ENCODE measurements around the gene CCSAP. TPM values are rescaled to one million over a fixed set of nuclear protein-coding genes. Genes with fewer than 3 reads are reported as not detected.

CCSAP gene
- total RNA-seq, 1 experiment from 2014 or later = 8.6 TPM

- H3K27ac Mint-ChIP-seq = no peak overlapping the region
- TF ChIP-seq MLX (CRISPR knock-in tag; IDR thresholded peaks at IDR 0.05) = no peak
- no peak for TF ChIP-seq CTCF (IDR thresholded peaks at IDR 0.05)
- no peak for TF ChIP-seq MXD4 (CRISPR knock-in tag; IDR thresholded peaks at IDR 0.05; ENCODE audit: borderline replicate concordance)
- ChIA-PET POLR2A (no interaction called here), CTCF (no interaction called here)
- no peaks in the 10 kb centered on the region for H3K4me1 Mint-ChIP-seq
- no peaks in the 10 kb centered on the region for H3K9me3 Mint-ChIP-seq
- no peak overlapping the region for H3K4me3 Mint-ChIP-seq
- peaks cover 17% of the 10 kb centered on the region for H3K36me3 Mint-ChIP-seq
- DNase-seq (ENCODE audit: low spot score) (no peak), ATAC-seq (no peak)
- H3K27me3 Mint-ChIP-seq (ENCODE audit: low read depth) = no peaks in the 10 kb centered on the region
Measured at GRCh38 chr1:229298420-229298819, 44.4 kb downstream of the CCSAP start.

GRCh38 chr1:229297746-229298145 lies 45.1 kb downstream of the CCSAP start:
- ATAC-seq (no peak), DNase-seq (ENCODE audit: low spot score) (no peak)
- Mint-ChIP-seq H3K4me3 (no peak overlapping the region), H3K36me3 (peaks cover 17% of the 10 kb centered on the region), H3K9me3 (no peaks in the 10 kb centered on the region), H3K27ac (no peak overlapping the region), H3K27me3 (ENCODE audit: low read depth) (no peaks in the 10 kb centered on the region), H3K4me1 (no peaks in the 10 kb centered on the region)
- TF ChIP-seq ZSCAN18 (CRISPR knock-in tag; IDR thresholded peaks at IDR 0.05) = no peak
- CTCF ChIA-PET = no interaction called here
- POLR2A ChIA-PET = no interaction called here

GRCh38 chr1:229296541-229296941 lies 46.3 kb downstream of the CCSAP start:
- DNase-seq (ENCODE audit: low spot score) = no peak

More at GRCh38 chr1:229296541-229296941, 46.3 kb downstream of the CCSAP start:
- ChIA-PET POLR2A (interaction anchor here (0.6 kb wide), 1 partner anchor 13 kb away, joined by 4 read pairs; no protein-coding TSS in a partner anchor), CTCF (no interaction called here)
- Mint-ChIP-seq H3K27me3 (ENCODE audit: low read depth) (no peaks in the 10 kb centered on the region), H3K27ac (peak overlapping the region; percentile 55; the same call in 1 of the 2 replicates), H3K4me3 (no peak overlapping the region), H3K4me1 (no peaks in the 10 kb centered on the region), H3K36me3 (peaks cover 19% of the 10 kb centered on the region), H3K9me3 (peaks cover 2% of the 10 kb centered on the region)
- no peak for ATAC-seq
- no peak for TF ChIP-seq ZNF232 (CRISPR knock-in tag; IDR thresholded peaks at IDR 0.05)
- TF ChIP-seq GABPB1 (CRISPR knock-in tag; IDR thresholded peaks at IDR 0.05) = no peak
- no peak for TF ChIP-seq PRRX2 (CRISPR knock-in tag; IDR thresholded peaks at IDR 0.05)
- no peak for TF ChIP-seq EMX1 (CRISPR knock-in tag; IDR thresholded peaks at IDR 0.05)
- TF ChIP-seq E2F4 (CRISPR knock-in tag; IDR thresholded peaks at IDR 0.05; ENCODE audit: borderline replicate concordance, low read depth) = no peak
- no peak for TF ChIP-seq TEAD4 (CRISPR knock-in tag; IDR thresholded peaks at IDR 0.05)
- no peak for TF ChIP-seq E2F1 (CRISPR knock-in tag; IDR thresholded peaks at IDR 0.05)
- TF ChIP-seq ZNF317 (CRISPR knock-in tag; IDR thresholded peaks at IDR 0.05; ENCODE audit: borderline replicate concordance, low read depth) = no peak
- no peak for TF ChIP-seq ESRRA (CRISPR knock-in tag; IDR thresholded peaks at IDR 0.05; ENCODE audit: borderline replicate concordance)
- TF ChIP-seq PRDM15 (CRISPR knock-in tag; IDR thresholded peaks at IDR 0.05) = no peak
- no peak for TF ChIP-seq AR (CRISPR knock-in tag; IDR thresholded peaks at IDR 0.05)
- no peak for TF ChIP-seq ZNF219 (CRISPR knock-in tag; IDR thresholded peaks at IDR 0.05; ENCODE audit: borderline replicate concordance)
- no peak for TF ChIP-seq SMAD3 (CRISPR knock-in tag; IDR thresholded peaks at IDR 0.05; ENCODE audit: borderline replicate concordance)
- TF ChIP-seq JAZF1 (CRISPR knock-in tag; IDR thresholded peaks at IDR 0.05) = no peak
- no peak for TF ChIP-seq RORB (CRISPR knock-in tag; IDR thresholded peaks at IDR 0.05)
